HFFc6 (cell line): ENCODE results near the gene CCDC148. TPM values are rescaled to one million over a fixed set of nuclear protein-coding genes. Genes with fewer than 3 reads are reported as not detected.
A peak's percentile ranks its signal among the peaks of the same experiment; 100 is the strongest.

Source experiments
- DNase-seq: peaks from one replicate; pipeline ENCODE4 v3.0.0-alpha.2; 2018
- H3K27ac Mint-ChIP-seq: 2 replicates; pipeline ENCODE4 v1.8.0; 2020; ENCODE audit warnings: mild to moderate bottlenecking, mixed read lengths
- H3K27me3 Mint-ChIP-seq: 2 replicates; pipeline ENCODE4 v1.8.0; 2021; ENCODE audit warnings: mild to moderate bottlenecking, moderate library complexity, mixed read lengths; ENCODE audit not compliant: insufficient read depth
- H3K36me3 Mint-ChIP-seq: 2 replicates; pipeline ENCODE4 v1.8.0; 2021; ENCODE audit warnings: low read depth, mixed read lengths
- H3K4me1 Mint-ChIP-seq: 2 replicates; pipeline ENCODE4 v1.8.0; 2020; ENCODE audit warnings: low read depth, mixed read lengths
- H3K4me3 Mint-ChIP-seq: 2 replicates; pipeline ENCODE4 v1.8.0; 2020; ENCODE audit warnings: mild to moderate bottlenecking, moderate library complexity, mixed read lengths
- H3K9me3 Mint-ChIP-seq: 2 replicates; pipeline ENCODE4 v1.8.0; 2020; ENCODE audit warnings: mild to moderate bottlenecking, mixed read lengths
- total RNA-seq, 6 experiments: library from RNA; stranded (reverse); fragmentation: NEBNext Ultra II Directional; extraction: Animal tissue kit (Norgen Biotek cat#: 25700); gene quantifications; 2 replicates in 1 of 6; 3 replicates in 5 of 6; pipeline ENCODE4 v1.2.3, GENCODE V29; 2021
- TF ChIP-seq, protein P1 (sequence below): fragments of 200-600 bp; sonication (generic); IDR thresholded peaks from 2 replicates; pipeline ENCODE4 v1.5.0; 2021; ENCODE audit warnings: antibody characterized with exemption, mild to moderate bottlenecking

Gene CCDC148
- total RNA-seq, 6 experiments from 2014 or later, result 0.66 to 1.3 (median 0.84) TPM

DNA sequence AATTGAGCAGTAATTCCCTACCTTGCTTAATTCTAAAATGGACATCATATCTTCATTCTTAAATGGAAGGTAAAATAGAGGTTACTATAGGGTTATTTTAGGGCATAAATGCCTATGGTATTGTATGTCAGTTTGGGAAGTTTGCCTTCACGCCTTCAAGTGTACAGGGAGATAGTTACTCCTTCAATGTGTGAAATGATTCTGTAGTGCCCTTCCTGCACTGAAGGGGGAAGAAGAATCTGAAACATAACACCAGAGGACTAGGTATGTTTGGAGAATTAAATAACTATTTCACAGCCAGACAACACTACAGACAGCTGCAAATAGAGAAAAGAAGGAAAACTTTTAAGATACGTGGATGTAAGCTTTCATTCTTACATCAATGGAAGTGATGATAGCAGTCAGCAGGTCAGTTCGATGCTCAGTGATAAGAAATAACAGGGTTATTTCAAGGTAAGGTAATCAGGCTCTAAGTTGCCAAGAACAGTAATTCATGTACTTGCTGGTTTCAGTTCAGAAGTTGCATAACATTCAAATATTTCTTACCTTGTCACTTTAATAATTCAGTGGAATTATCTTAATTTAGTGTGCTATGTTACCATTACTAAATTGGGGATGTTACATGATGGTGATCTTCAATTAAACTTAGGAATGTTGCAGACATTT lies 4.2 kb upstream of the CCDC148 start:
- Mint-ChIP-seq H3K4me3 (no peak overlapping the region; the same call in 1 of the 2 replicates), H3K27ac (no peak overlapping the region), H3K9me3 (no peaks in the 10 kb centered on the region), H3K27me3 (no peaks in the 10 kb centered on the region), H3K36me3 (no peaks in the 10 kb centered on the region), H3K4me1 (peaks cover 61% of the 10 kb centered on the region)
- no peak for DNase-seq
- TF ChIP-seq, protein P1, sequence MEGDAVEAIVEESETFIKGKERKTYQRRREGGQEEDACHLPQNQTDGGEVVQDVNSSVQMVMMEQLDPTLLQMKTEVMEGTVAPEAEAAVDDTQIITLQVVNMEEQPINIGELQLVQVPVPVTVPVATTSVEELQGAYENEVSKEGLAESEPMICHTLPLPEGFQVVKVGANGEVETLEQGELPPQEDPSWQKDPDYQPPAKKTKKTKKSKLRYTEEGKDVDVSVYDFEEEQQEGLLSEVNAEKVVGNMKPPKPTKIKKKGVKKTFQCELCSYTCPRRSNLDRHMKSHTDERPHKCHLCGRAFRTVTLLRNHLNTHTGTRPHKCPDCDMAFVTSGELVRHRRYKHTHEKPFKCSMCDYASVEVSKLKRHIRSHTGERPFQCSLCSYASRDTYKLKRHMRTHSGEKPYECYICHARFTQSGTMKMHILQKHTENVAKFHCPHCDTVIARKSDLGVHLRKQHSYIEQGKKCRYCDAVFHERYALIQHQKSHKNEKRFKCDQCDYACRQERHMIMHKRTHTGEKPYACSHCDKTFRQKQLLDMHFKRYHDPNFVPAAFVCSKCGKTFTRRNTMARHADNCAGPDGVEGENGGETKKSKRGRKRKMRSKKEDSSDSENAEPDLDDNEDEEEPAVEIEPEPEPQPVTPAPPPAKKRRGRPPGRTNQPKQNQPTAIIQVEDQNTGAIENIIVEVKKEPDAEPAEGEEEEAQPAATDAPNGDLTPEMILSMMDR, result peak; percentile 35

GRCh38 chr2:158459161-158460003 lies 2.8 kb upstream of the CCDC148 start:
- no peaks in the 10 kb centered on the region for H3K9me3 Mint-ChIP-seq
- DNase-seq, result no peak
- no peaks in the 10 kb centered on the region for H3K36me3 Mint-ChIP-seq
- H3K4me3 Mint-ChIP-seq, result peak overlapping the region; percentile 97
- H3K4me1 Mint-ChIP-seq, result peaks cover 61% of the 10 kb centered on the region
- TF ChIP-seq, protein P1, result no peak
- no peaks in the 10 kb centered on the region for H3K27me3 Mint-ChIP-seq
- peak overlapping the region; percentile 24 for H3K27ac Mint-ChIP-seq

GRCh38 chr2:158458617-158458920 lies 2.0 kb upstream of the CCDC148 start:
- peak overlapping the region; percentile 91 for H3K27ac Mint-ChIP-seq
- no peaks in the 10 kb centered on the region for H3K27me3 Mint-ChIP-seq
- peak overlapping the region; percentile 97 for H3K4me3 Mint-ChIP-seq
- no peak for DNase-seq
- no peaks in the 10 kb centered on the region for H3K9me3 Mint-ChIP-seq
- peaks cover 55% of the 10 kb centered on the region for H3K4me1 Mint-ChIP-seq
- H3K36me3 Mint-ChIP-seq, result no peaks in the 10 kb centered on the region
- TF ChIP-seq, protein P1, result no peak

- H3K36me3 Mint-ChIP-seq, result no peaks in the 10 kb centered on the region
Observed at GRCh38 chr2:158457826-158458616, 1.5 kb upstream of the CCDC148 start.

More at GRCh38 chr2:158457826-158458616, 1.5 kb upstream of the CCDC148 start:
- H3K27me3 Mint-ChIP-seq, result no peaks in the 10 kb centered on the region
- H3K27ac Mint-ChIP-seq, result peak overlapping the region; percentile 91
- H3K4me3 Mint-ChIP-seq, result peak overlapping the region; percentile 97
- no peaks in the 10 kb centered on the region for H3K9me3 Mint-ChIP-seq
- peak; percentile 58 for DNase-seq
- peaks cover 50% of the 10 kb centered on the region for H3K4me1 Mint-ChIP-seq
- TF ChIP-seq, protein P1, result peak; percentile 62
